Effector memory CD8-positive, alpha-beta T cell (primary cell): Measurements from ENCODE around the gene TERF2IP.

ENCODE experiments used
- ATAC-seq: fragments of 150-1000 bp; cut with Tn5 transposase; replicated peaks from 2 replicates; pipeline ENCODE4 v1.10.0; 2021; ENCODE audit warnings: mild to moderate bottlenecking, moderate library complexity
- DNase-seq, 3 experiments: peaks; one replicate each; pipeline ENCODE4 v3.0.0; 2021
- H3K27ac Mint-ChIP-seq, 2 donors: one replicate each; pipeline ENCODE4 v1.8.0; 2022; ENCODE audit warnings: mild to moderate bottlenecking in 2 of 2, mixed read lengths in 2 of 2, moderate library complexity in 2 of 2
- H3K27me3 Mint-ChIP-seq, 2 donors: one replicate each; pipeline ENCODE4 v1.8.0; 2022; ENCODE audit warnings: mixed read lengths in 2 of 2
- H3K36me3 Mint-ChIP-seq: one replicate; pipeline ENCODE4 v1.8.0; 2022; ENCODE audit warnings: mild to moderate bottlenecking, moderate library complexity, mixed read lengths; ENCODE audit not compliant: insufficient read depth
- H3K4me1 Mint-ChIP-seq, 2 donors: one replicate each; pipeline ENCODE4 v1.8.0; 2022; ENCODE audit warnings: low read depth in 2 of 2, mixed read lengths in 2 of 2
- H3K4me3 Mint-ChIP-seq, 2 donors: one replicate each; pipeline ENCODE4 v1.8.0; 2022; ENCODE audit warnings: mild to moderate bottlenecking in 2 of 2, mixed read lengths in 2 of 2, moderate library complexity in 2 of 2
- H3K9me3 Mint-ChIP-seq, 2 donors: one replicate each; pipeline ENCODE4 v1.8.0; 2022; ENCODE audit warnings: mixed read lengths in 2 of 2
- total RNA-seq, 9 experiments: gene quantifications; one replicate each; lab custom pipeline; 2026; lab: John Stamatoyannopoulos, UW

TERF2IP gene
- 115 to 180 (median 169) reads per million in 9 experiments for total RNA-seq

GRCh38 chr16:75647492-75648264, at the start of gene TERF2IP, which contains the start of gene KARS1:
TERF2IP (plus strand) TSS chr16:75647773; CDS start chr16:75647883, 110 bp downstream.
KARS1 (minus strand) TSS chr16:75647665; CDS start chr16:75647639, 26 bp downstream.
- H3K4me3 Mint-ChIP-seq = peak within 1 kb of the TSS; percentile 95 to 99
- H3K27me3 Mint-ChIP-seq = no peaks in the 10 kb centered on the region
- peak; percentile 82 for ATAC-seq

GRCh38 chr16:75599452-75600277, 47.9 kb upstream of the TERF2IP start:
- ATAC-seq = no peak
- H3K27ac Mint-ChIP-seq = no peak overlapping the region
- H3K27me3 Mint-ChIP-seq = no peaks in the 10 kb centered on the region
- no peak for DNase-seq
- peaks cover 0 to 2% of the 10 kb centered on the region in 2 donors for H3K9me3 Mint-ChIP-seq
- no peak overlapping the region for H3K4me3 Mint-ChIP-seq
- peaks cover 0 to 8% of the 10 kb centered on the region in 2 donors for H3K4me1 Mint-ChIP-seq
- peaks cover 68% of the 10 kb centered on the region for H3K36me3 Mint-ChIP-seq

More at GRCh38 chr16:75647492-75648264, at the start of gene TERF2IP, which contains the start of gene KARS1:
- Mint-ChIP-seq H3K4me1 (peaks cover 38 to 54% of the 10 kb centered on the region in 2 donors), H3K9me3 (no peaks in the 10 kb centered on the region), H3K27ac (peak within 1 kb of the TSS; percentile 98 to 99), H3K36me3 (peaks cover 72% of the 10 kb centered on the region)
- DNase-seq = peak; percentile 91 to 95 (median 94)

GRCh38 chr16:75603241-75603640, 44.3 kb upstream of the TERF2IP start:
- H3K36me3 Mint-ChIP-seq = peaks cover 74% of the 10 kb centered on the region
- no peaks in the 10 kb centered on the region for H3K9me3 Mint-ChIP-seq
- no peak overlapping the region for H3K4me3 Mint-ChIP-seq
- ATAC-seq = no peak
- no peak overlapping the region for H3K27ac Mint-ChIP-seq
- H3K4me1 Mint-ChIP-seq = no peaks in the 10 kb centered on the region
- no peak for DNase-seq
- H3K27me3 Mint-ChIP-seq = no peaks in the 10 kb centered on the region

GRCh38 chr16:75606507-75606906, 41.1 kb upstream of the TERF2IP start:
- no peak overlapping the region for H3K27ac Mint-ChIP-seq
- H3K4me1 Mint-ChIP-seq = peaks cover 2 to 4% of the 10 kb centered on the region in 2 donors
- ATAC-seq (no peak), DNase-seq (no peak)
- H3K9me3 Mint-ChIP-seq = no peaks in the 10 kb centered on the region
- peaks cover 60% of the 10 kb centered on the region for H3K36me3 Mint-ChIP-seq
- no peaks in the 10 kb centered on the region for H3K27me3 Mint-ChIP-seq
- H3K4me3 Mint-ChIP-seq = no peak overlapping the region

- peaks cover 24 to 30% of the 10 kb centered on the region in 2 donors for H3K4me1 Mint-ChIP-seq
- peak overlapping the region in 1 of 2 donors; percentile 25 for H3K4me3 Mint-ChIP-seq
- DNase-seq (no peak), ATAC-seq (no peak)
- no peaks in the 10 kb centered on the region for H3K27me3 Mint-ChIP-seq
- no peaks in the 10 kb centered on the region for H3K9me3 Mint-ChIP-seq
- peak overlapping the region; percentile 96 to 98 for H3K27ac Mint-ChIP-seq
- H3K36me3 Mint-ChIP-seq = peaks cover 67% of the 10 kb centered on the region
Measured at GRCh38 chr16:75614066-75614897, 33.3 kb upstream of the TERF2IP start.

- Mint-ChIP-seq H3K4me3 (peak overlapping the region; percentile 72 to 79), H3K4me1 (peaks cover 29 to 33% of the 10 kb centered on the region in 2 donors), H3K27ac (peak overlapping the region; percentile 96 to 98), H3K36me3 (peaks cover 75% of the 10 kb centered on the region), H3K9me3 (peaks cover 0 to 1% of the 10 kb centered on the region in 2 donors), H3K27me3 (no peaks in the 10 kb centered on the region)
- ATAC-seq (no peak), DNase-seq (no peak)
Measured at GRCh38 chr16:75615619-75616018, 32.0 kb upstream of the TERF2IP start.

GRCh38 chr16:75616521-75617010, 31.0 kb upstream of the TERF2IP start:
- peak in 1 of 3 experiments; percentile 8 for DNase-seq
- H3K36me3 Mint-ChIP-seq = peaks cover 77% of the 10 kb centered on the region
- peaks cover 0 to 1% of the 10 kb centered on the region in 2 donors for H3K9me3 Mint-ChIP-seq
- peaks cover 36 to 42% of the 10 kb centered on the region in 2 donors for H3K4me1 Mint-ChIP-seq
- no peaks in the 10 kb centered on the region for H3K27me3 Mint-ChIP-seq
- peak overlapping the region; percentile 72 to 79 for H3K4me3 Mint-ChIP-seq
- H3K27ac Mint-ChIP-seq = peak overlapping the region; percentile 96 to 98
- peak; percentile 56 for ATAC-seq

GRCh38 chr16:75617121-75617520, 30.5 kb upstream of the TERF2IP start:
- H3K4me1 Mint-ChIP-seq = peaks cover 41 to 48% of the 10 kb centered on the region in 2 donors
- H3K4me3 Mint-ChIP-seq = peak overlapping the region; percentile 72 to 79
- DNase-seq = no peak
- H3K9me3 Mint-ChIP-seq = peaks cover 0 to 1% of the 10 kb centered on the region in 2 donors
- peaks cover 73% of the 10 kb centered on the region for H3K36me3 Mint-ChIP-seq
- H3K27me3 Mint-ChIP-seq = no peaks in the 10 kb centered on the region
- no peak for ATAC-seq
- peak overlapping the region; percentile 96 to 98 for H3K27ac Mint-ChIP-seq

GRCh38 chr16:75618780-75619179, 28.8 kb upstream of the TERF2IP start:
- no peaks in the 10 kb centered on the region for H3K27me3 Mint-ChIP-seq
- H3K4me3 Mint-ChIP-seq = peak overlapping the region in 1 of 2 donors; percentile 92
- peaks cover 0 to 1% of the 10 kb centered on the region in 2 donors for H3K9me3 Mint-ChIP-seq
- peak overlapping the region; percentile 67 to 98 for H3K27ac Mint-ChIP-seq
- H3K4me1 Mint-ChIP-seq = peaks cover 41 to 48% of the 10 kb centered on the region in 2 donors
- ATAC-seq = no peak
- peaks cover 72% of the 10 kb centered on the region for H3K36me3 Mint-ChIP-seq
- no peak for DNase-seq

- ATAC-seq = peak; percentile 63
- H3K27ac Mint-ChIP-seq = peak overlapping the region; percentile 96 to 97
- peak; percentile 66 to 82 (median 69) for DNase-seq
- peaks cover 39 to 48% of the 10 kb centered on the region in 2 donors for H3K4me1 Mint-ChIP-seq
- H3K27me3 Mint-ChIP-seq = no peaks in the 10 kb centered on the region
- peaks cover 0 to 1% of the 10 kb centered on the region in 2 donors for H3K9me3 Mint-ChIP-seq
- H3K36me3 Mint-ChIP-seq = peaks cover 63% of the 10 kb centered on the region
- H3K4me3 Mint-ChIP-seq = peak overlapping the region; percentile 92 to 97
Measured at GRCh38 chr16:75620326-75621169, 27.0 kb upstream of the TERF2IP start.

GRCh38 chr16:75621170-75621477, 26.4 kb upstream of the TERF2IP start:
- Mint-ChIP-seq H3K9me3 (peaks cover 0 to 1% of the 10 kb centered on the region in 2 donors), H3K4me3 (peak overlapping the region; percentile 92 to 97), H3K4me1 (peaks cover 36 to 44% of the 10 kb centered on the region in 2 donors), H3K27me3 (no peaks in the 10 kb centered on the region), H3K27ac (peak overlapping the region; percentile 96 to 97), H3K36me3 (peaks cover 59% of the 10 kb centered on the region)
- DNase-seq (peak in 1 of 3 experiments; percentile 9), ATAC-seq (no peak)
